Gastroesophageal sphincter (tissue), 4 donors: ENCODE measurements around the gene CPVL. TPM values are rescaled to one million over a fixed set of nuclear protein-coding genes. Genes with fewer than 3 reads are reported as not detected.

ENCODE experiments used
- ATAC-seq: fragments of 150-250 bp; one replicate; pipeline ENCODE4 v1.9.1; 2016; ENCODE audit warnings: mild to moderate bottlenecking, moderate library complexity
- H3K27ac ChIP-seq, 4 donors: fragments of 200-600 bp; sonication (generic) in 3 of 4; 1 replicate in 3 of 4; 2 replicates in 1 of 4; pipeline ENCODE4 v1.5.1; 2016 to 2019
- H3K27me3 ChIP-seq: fragments of 200-600 bp; sonication (generic); one replicate; pipeline ENCODE4 v1.5.1; 2019
- H3K36me3 ChIP-seq, 2 donors: fragments of 200-600 bp; sonication (generic); one replicate each; pipeline ENCODE4 v1.5.1; 2019; ENCODE audit warnings: control low read depth in 1 of 2
- H3K4me1 ChIP-seq, 3 donors: fragments of 200-600 bp; sonication (generic); 1 replicate in 2 of 3; 2 replicates in 1 of 3; pipeline ENCODE4 v1.5.1; 2016 to 2019; ENCODE audit warnings: control low read depth in 2 of 3
- H3K4me3 ChIP-seq, 2 donors: fragments of 200-600 bp; sonication (generic); one replicate each; pipeline ENCODE4 v1.5.1; 2019; ENCODE audit warnings: mild to moderate bottlenecking in 1 of 2, moderate library complexity in 1 of 2
- H3K9me3 ChIP-seq, 3 donors: fragments of 200-600 bp; sonication (generic); one replicate each; pipeline ENCODE4 v1.5.1; 2017 to 2019; ENCODE audit warnings: control low read depth in 2 of 3
- CTCF ChIP-seq, 4 experiments: fragments of 200-600 bp in 2 of 4; fragments of 450-650 bp in 2 of 4; sonication (generic) in 1 of 4; IDR thresholded peaks; one replicate each; pipeline ENCODE4 v1.5.1; 2017 to 2019; ENCODE audit warnings: antibody characterized with exemption in 4 of 4, mild to moderate bottlenecking in 2 of 4, moderate library complexity in 2 of 4
- EP300 ChIP-seq: sonication (generic); formaldehyde crosslinking; IDR thresholded peaks from one replicate; pipeline ENCODE4 v1.6.1; 2017; ENCODE audit warnings: antibody characterized with exemption, mild to moderate bottlenecking
- POLR2A ChIP-seq, 2 donors: fragments of 450-650 bp; IDR thresholded peaks; one replicate each; pipeline ENCODE4 v1.6.1; 2017; ENCODE audit warnings: antibody characterized with exemption in 2 of 2, mild to moderate bottlenecking in 2 of 2, moderate library complexity in 1 of 2
- POLR2AphosphoS5 ChIP-seq: sonication (generic); formaldehyde crosslinking; IDR thresholded peaks from one replicate; pipeline ENCODE4 v1.6.1; 2017; ENCODE audit warnings: antibody characterized with exemption
- WGBS, 2 donors: methylation state at CpG; one replicate each; pipeline ENCODE4 v1.1.5; 2018; ENCODE audit warnings: low coverage in 1 of 2; 5-methylcytosine and 5-hydroxymethylcytosine counted together
- total RNA-seq, 4 donors: library from RNA; depleted of rRNA; stranded (reverse); fragments of >200 nt; gene quantifications; one replicate each; pipeline ENCODE4 v1.1.0, GENCODE V29; 2016

Gene CPVL
- total RNA-seq, 4 donors from 2014 or later, result 4.8 to 24.6 (median 15.1) TPM

DNA sequence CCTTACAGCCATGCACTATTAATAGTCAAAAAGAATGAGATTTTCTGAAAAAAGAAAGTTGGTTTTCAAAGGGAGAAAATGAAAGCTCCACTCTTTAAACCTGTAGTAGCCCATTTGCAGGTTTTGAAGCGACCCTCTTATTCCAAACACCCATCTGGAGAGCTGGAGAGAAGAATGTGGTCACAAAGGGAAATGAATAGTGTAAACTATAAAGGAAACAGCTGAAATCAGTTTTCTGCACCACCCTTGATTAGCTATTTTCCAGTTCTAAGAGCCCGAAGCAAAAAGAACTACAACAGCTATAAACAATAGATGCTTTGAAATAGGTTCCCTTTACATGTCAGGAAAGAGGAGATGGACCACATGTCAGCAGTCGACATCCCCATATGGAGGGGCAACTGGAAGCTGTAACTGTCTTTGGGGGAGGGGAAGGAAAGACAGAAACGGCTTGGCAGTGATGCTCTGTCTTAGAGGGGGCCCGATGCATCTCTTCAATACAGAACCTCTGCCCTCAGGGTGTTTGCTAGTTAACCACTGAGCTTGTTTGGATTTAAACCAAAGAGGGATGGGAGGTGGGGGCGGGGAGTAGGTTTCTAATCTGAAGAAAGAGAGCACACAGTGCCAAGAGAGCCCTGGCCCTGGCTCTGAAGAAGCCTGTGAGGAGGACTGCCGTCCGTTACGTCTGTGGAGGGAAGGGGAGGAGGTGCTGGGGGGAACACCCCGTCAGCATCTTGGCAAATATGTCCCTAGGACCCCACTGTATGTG lies 55.3 kb downstream of the CPVL start:
- H3K27ac ChIP-seq, result peak overlapping the region; percentile 37 to 77 (median 66)
- peak; percentile 48 for ATAC-seq
- peaks cover 0 to 23% (median 0%) of the 10 kb centered on the region in 3 donors for H3K4me1 ChIP-seq
- no peaks in the 10 kb centered on the region for H3K36me3 ChIP-seq
- WGBS, 2 donors, result 7 to 28% methylated on average over 6 to 7 of the region's 10 CpGs
- TF ChIP-seq POLR2AphosphoS5 (no peak), EP300 (no peak), POLR2A (IDR thresholded peaks at IDR 0.05) (no peak), CTCF (IDR thresholded peaks at IDR 0.05) (no peak)
- H3K4me3 ChIP-seq, result peak overlapping the region; percentile 34 to 40
- no peaks in the 10 kb centered on the region for H3K9me3 ChIP-seq
- peaks cover 6% of the 10 kb centered on the region for H3K27me3 ChIP-seq

GRCh38 chr7:29090151-29090805 lies 56.1 kb downstream of the CPVL start:
- TF ChIP-seq POLR2A (IDR thresholded peaks at IDR 0.05) (no peak), POLR2AphosphoS5 (no peak), CTCF (IDR thresholded peaks at IDR 0.05) (no peak), EP300 (no peak)
- Histone ChIP-seq H3K4me3 (peak overlapping the region in 1 of 2 donors; percentile 40), H3K36me3 (no peaks in the 10 kb centered on the region), H3K9me3 (no peaks in the 10 kb centered on the region), H3K4me1 (peaks cover 0 to 19% (median 0%) of the 10 kb centered on the region in 3 donors), H3K27me3 (peaks cover 6% of the 10 kb centered on the region), H3K27ac (peak overlapping the region in 2 of 4 donors; percentile 64 to 77)
- no peak for ATAC-seq
- 32 to 60% methylated on average over 1 of the region's 3 CpGs for whole genome bisulfite sequencing, 2 donors

GRCh38 chr7:29087840-29088170 lies 58.5 kb downstream of the CPVL start:
- H3K4me1 ChIP-seq, result peaks cover 0 to 19% (median 0%) of the 10 kb centered on the region in 3 donors
- peaks cover 6% of the 10 kb centered on the region for H3K27me3 ChIP-seq
- no peak for ATAC-seq
- no peak overlapping the region for H3K4me3 ChIP-seq
- no peak overlapping the region for H3K27ac ChIP-seq
- H3K36me3 ChIP-seq, result no peaks in the 10 kb centered on the region
- 22 to 33% methylated on average over 1 of the region's 1 CpG for WGBS, 2 donors
- no peaks in the 10 kb centered on the region for H3K9me3 ChIP-seq
- TF ChIP-seq POLR2A (IDR thresholded peaks at IDR 0.05), result no peak
- TF ChIP-seq POLR2AphosphoS5, result no peak
- no peak for TF ChIP-seq EP300
- TF ChIP-seq CTCF (IDR thresholded peaks at IDR 0.05), result no peak

GRCh38 chr7:29086545-29086944 lies 59.8 kb downstream of the CPVL start:
- TF ChIP-seq CTCF (IDR thresholded peaks at IDR 0.05) (no peak), POLR2A (IDR thresholded peaks at IDR 0.05) (no peak), POLR2AphosphoS5 (no peak), EP300 (no peak)

GRCh38 chr7:29084832-29085231 lies 61.5 kb downstream of the CPVL start:
- H3K4me1 ChIP-seq, result no peaks in the 10 kb centered on the region
- H3K36me3 ChIP-seq, result no peaks in the 10 kb centered on the region
- H3K4me3 ChIP-seq, result no peak overlapping the region
- no peak overlapping the region for H3K27ac ChIP-seq
- TF ChIP-seq EP300 (no peak), POLR2AphosphoS5 (no peak), POLR2A (IDR thresholded peaks at IDR 0.05) (no peak), CTCF (IDR thresholded peaks at IDR 0.05) (no peak)
- H3K27me3 ChIP-seq, result no peaks in the 10 kb centered on the region
- ATAC-seq, result no peak
- H3K9me3 ChIP-seq, result no peaks in the 10 kb centered on the region

More at GRCh38 chr7:29086545-29086944, 59.8 kb downstream of the CPVL start:
- ATAC-seq, result no peak
- Histone ChIP-seq H3K36me3 (no peaks in the 10 kb centered on the region), H3K9me3 (no peaks in the 10 kb centered on the region), H3K4me1 (peaks cover 0 to 16% (median 0%) of the 10 kb centered on the region in 3 donors), H3K27ac (no peak overlapping the region), H3K4me3 (no peak overlapping the region), H3K27me3 (peaks cover 6% of the 10 kb centered on the region)
- 79 to 96% methylated on average over 2 of the region's 2 CpGs for WGBS, 2 donors
